Occipital lobe (tissue), 2 donors: Measurements from ENCODE around the gene PRKCD. TPM values are rescaled to one million over a fixed set of nuclear protein-coding genes. Genes with fewer than 3 reads are reported as not detected.

Experiments
- DNase-seq: peaks from one replicate; lab custom pipeline; 2025; lab: John Stamatoyannopoulos, UW
- total RNA-seq: library from RNA; depleted of rRNA; stranded (reverse); fragments of >200 nt; gene quantifications from one replicate; pipeline ENCODE4 v1.2.3, GENCODE V29; 2014

The PRKCD gene
- total RNA-seq, 1 donor from 2014 or later = 0.94 TPM

DNA sequence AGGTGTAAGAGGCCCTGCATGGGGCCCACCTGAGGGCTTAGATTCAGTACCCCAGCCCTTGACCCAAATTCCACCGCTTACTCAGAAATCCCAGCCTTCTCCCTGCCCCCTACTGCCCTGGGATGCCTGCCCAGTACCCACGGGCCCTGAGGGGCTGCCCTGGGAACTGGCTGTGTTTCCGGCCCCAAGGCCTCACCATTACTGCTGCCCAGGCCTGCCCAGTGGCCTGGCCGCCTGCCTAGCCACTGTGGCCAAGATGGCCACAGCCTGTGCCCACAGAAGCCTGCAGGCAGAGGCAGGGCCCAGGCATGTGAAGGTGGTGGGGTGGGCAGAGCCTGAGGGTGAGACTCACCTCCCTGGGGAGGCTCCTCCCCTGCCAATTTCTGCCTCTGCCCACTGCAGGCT is 6.1 kb upstream of the PRKCD start:
- DNase-seq = no peak

DNA sequence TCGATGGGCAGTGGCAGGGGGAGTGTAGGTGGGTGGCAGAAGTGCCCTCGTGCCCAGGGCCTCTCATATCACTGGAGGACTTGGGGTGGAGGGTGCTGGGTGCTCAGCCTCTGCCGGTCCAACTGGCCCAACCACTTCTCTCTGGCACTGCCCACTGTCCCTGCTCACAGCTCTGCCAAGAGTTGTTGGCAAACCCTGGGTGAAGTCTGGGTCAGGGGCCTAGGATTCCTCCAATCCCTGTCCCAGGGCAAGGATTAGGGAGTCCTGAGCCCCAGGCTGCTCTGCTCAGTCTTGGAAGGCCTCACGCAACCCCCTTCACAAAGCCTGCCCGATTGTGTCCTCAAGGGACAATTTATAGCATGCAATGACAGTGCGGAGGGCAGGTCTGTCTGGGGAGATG is 5.2 kb upstream of the PRKCD start:
- DNase-seq = no peak

DNA sequence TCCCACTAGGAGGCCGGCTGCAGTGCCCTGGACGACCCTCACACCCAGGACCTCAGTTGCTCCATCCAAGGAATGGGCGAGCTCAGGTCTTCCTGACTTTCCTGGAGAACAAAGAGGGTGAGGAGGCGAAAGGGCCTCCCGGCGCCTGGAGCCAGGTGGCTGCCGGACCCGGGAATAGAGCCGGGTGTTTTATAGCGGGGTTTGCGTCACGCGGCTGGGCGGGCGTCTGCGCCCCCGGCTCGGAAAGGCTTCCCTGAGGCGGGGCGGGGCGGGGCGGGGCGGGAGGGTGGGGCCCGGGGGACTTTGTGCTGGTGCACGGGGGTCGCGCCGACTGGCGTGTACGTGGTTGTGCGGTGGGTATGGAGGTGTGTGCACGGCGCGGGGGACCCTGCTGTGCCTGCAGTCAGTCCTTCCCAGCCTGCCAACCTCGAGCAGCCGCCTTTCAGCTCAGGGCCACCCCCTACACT is 4.6 kb upstream of the PRKCD start:
- no peak for DNase-seq

DNA sequence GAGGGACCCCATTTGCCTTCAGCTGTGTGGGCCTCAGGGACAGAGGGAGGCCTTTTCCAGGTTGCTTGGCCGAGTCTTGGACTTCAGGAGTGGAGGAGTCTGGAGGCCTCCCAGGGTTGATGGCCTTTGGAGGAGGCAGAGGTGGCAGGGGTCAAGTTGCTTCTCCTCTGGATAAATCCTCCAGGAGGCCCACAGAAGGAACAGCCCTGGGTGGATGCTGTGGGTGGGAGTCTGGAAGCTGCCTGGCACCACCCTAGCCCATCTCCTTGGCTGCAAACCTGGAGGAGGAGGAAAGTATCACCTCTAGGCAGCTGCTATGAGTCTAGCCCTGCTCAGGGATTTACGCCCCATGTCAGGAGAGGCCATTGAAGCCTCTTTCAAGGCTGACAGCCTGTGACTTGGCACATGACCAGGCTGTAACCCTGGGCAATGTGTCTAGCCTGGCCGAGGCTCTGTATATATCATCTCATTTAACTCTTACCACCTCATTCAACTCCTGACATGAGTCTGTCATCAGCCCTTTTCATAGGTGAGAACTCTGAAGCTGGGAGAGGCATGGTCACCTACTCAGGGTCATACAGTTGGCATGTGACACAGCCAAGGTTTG is 2.9 kb upstream of the PRKCD start:
- DNase-seq = no peak

DNA sequence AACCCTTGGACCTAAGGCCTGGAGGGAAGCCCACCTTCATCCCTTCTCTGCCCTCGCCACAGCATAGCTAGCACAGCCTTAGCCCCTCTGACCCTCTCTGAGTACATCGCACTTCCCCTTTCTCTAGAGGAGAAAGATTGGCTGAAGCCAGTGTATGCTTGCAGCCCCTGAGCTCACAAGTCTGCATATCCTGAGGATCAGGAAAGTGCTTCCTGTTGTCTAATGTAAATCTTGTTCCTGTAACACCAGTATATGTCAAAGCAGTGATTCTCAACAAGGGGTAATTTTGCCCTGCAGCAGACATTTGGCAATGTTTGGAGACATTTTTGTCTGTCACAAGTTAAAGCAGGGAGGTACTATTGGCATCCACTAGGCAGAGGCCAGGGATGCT is 2.2 kb upstream of the PRKCD start:
- DNase-seq = no peak

DNA sequence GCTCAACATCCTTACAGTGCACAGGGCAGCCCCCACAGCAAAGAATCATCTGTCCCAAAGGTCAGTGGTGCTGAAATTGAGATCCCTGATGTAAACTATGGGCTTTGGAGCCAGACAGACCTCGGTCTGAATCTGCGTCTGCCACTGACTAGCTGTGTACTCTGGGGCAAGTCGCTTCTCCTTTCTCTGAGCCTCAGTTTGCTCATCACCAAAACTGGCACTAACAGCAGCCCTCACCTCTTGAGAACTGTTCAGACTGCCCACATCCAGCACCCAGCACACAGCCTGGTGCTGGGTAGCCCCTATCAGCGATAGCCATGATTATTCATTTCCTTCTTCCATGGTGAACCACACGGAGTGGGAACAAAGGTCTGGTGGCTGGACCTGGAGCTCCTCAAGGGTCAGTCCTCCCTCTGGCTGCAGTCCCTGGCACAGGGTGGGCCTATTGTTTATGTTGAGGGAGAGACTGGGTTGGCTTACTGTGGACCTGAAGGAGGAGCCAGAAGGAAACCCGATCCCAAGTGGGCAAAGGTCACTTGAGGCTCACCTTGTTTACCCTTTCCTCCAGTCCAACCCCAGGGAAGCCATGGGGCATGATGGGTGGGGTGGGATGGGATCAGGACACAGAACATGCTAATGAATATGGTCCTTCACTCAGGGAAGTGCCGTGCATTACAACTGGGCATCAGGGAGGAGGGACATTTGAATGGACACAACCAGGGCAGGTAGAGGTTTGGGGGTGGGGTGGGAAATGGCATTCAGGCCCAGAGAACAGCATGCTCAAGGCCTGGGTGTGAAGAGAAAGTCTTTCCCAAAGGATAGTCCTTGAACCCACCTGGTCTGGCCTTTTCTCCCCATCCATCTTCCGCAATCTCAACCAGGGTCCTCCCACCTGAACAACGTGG is 1.6 kb upstream of the PRKCD start:
- DNase-seq = no peak

DNA sequence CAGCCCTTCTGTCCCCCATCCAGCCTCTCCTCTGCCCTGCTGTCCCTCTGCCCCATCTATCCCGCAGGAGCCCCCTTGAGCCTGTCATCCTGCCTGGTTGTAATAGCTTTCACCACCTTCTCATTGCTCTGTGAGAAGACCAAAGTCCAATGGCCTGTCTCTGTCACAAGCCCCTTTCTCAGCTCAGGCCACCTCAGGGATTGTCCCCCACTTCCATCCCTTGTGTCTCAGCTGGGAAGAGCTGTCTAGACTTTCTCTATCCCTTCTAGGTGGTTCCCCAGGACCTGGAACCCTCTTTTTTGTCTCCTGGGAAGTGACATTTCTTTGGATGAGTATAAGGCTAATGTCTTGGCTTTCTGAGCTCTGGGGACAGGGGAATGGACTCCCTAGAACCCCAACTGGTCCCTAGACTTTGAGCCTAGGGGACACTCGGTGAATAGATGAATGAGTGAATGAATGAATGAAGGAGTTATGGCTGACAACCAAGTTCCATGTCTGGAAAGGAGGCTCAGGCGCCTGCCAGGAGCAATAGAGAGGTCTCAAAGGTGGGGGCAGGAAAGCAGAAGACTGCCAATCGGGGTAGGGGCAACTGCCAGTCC is 849 bp upstream of the PRKCD start:
- DNase-seq = no peak

DNA sequence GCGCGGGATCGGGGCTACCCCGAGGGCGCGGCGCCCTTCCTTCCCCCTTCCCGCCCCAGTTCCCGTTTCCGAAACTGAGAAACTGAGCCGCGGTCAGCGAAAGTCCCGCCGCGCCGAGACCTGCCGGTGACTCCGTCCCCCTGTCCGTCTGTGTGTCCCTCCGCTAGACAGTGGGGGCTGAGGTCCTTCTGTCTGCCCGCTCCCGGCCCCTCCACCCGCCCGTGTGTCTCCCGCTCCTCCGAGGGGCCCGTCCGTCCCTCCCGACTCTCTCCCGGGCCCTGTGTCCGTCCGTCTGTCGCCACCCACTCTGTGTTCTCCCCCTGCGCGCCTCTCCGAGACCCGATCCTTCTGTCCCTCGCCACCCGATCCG is 426 bp downstream of the PRKCD start:
- DNase-seq = no peak

DNA sequence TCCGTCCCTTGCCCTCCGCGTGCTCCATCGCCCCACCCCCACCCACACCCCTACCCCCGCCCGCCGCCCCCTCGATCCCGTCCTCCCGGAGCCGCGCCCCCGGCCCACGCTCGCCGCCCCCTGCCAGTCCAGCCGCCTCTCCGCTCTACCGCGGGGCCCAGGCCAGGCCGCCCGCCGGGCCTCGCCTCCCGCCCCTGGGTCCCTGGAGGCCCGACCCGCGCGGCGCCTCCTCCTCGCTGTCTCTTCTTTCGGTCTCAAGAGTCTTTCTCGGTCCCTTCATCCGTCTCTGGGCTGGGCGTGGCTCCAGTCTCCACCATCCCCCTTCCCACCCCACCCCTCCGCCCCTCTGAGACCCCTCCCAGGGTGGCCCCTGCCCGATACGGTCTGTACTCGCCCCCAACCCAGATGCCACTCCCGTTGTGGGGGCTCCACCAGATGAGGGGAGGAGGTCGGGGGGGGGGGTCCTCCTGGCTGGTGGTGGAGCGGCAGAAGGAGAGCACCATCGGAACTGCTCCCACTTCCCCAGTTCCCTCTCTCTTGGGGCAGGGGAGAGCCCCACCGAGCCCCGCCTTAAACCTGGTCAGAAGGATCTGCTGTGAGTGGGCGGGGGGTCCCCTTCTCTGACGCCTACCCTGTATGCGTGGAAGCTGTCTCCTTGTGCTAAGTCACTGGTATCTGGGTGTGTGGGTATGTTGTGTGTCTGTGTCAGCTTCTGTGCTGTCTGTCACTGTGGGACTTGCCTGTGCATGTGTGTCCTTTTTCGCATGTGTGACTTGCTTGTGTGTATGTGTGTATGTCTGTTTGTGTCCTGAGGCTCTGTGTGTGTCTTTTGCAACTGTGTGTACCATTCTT is 1.0 kb downstream of the PRKCD start:
- no peak for DNase-seq

DNA sequence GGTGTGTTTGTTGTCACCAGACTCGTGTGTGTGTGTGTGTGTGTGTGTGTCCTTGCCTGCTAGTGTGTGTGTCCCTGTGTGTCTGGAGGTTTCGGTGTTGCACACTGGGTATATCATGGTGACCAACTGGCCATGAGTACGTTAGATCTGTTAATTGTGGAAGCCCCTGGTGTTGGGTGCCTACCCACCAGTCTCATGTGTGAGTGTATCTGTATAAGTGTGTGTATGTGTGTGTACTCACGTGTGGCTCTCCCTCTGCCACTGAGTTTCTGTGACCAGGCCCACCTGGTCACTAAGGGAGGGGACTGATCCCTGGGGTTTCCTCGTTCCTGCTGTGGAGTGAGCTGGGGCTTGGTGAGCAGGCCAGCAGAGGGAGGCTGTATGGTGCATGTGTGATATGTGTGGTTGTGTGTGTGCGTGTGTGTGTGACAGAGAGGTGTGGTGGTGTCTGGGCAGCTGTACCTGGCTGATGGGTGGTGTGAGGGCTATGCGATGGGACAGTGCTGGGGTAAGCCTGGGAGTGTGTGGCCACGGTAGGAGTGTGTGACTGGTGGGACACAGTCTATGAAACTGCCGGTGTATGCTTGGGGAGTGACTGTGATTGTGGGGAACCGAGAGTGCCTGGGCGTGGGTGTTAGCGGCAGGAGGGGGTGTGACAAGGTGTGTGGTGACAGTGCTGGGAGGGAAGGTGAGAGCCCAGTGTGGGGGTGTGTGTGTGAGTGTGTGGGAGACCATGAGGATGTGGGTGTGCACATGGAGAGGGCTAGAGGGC is 1.8 kb downstream of the PRKCD start:
- no peak for DNase-seq

DNA sequence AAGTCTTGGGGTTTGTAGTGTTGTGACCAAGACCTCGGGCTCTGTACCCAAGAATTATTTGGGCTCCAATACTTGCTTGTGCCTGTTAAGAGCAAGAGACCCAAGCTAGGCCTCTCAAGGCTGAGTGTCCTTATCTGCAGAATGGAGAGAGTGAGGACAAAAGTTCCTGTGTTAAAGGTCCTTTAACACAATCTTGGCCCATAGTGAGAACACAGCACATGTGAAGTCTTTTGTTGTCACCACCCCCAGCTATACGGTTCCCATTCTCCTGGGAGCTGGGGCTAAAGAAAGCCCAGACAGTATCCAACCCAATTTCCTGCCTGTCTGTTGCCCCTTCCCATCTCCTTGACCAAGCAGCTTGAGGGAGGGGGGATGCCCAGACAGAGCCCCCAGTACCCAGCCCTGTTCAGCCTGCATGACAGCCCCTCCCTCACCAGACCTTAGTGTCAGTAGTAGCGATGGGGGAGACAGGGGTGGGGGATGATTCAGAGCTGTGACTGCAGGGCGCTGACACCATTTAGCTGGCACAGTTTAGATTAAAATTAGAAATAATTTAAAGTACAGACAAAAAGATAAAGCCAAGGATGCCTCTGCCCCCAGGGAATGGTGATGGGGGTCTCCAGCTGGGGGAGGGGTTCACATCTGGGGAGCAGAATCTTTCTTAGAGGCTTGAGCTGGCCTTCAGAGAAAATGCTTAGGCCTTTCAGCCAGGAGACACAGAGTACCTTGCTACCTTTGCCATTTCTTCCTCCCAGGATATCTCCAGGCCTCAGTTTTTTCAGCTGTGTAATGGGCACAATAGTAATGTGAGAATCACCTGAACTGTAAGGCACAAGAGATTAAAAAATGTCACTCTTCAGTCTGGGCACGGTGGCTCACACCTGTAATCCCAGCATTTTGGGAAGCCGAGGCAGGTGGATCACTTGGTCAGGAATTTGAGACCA is 2.7 kb downstream of the PRKCD start:
- DNase-seq = no peak

DNA sequence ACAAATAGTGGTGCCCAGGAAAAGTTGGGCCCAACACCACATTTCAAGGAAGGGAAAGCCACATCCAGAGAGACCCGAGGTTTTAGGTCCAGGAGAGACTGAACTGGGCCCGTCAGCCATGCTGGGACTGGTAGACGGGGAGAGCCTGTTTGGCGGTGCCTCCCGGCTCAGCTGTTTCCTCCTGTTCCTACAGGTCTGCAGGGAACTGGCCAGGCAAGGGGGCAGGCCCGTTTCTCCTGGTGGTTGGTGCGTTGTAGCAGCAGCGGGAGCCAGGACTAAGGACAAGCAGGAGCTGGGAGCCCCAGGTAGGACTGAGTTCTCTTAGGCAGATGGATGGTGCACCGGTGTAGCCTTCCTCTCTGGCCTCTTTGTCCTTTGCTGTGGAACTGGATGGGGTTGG is 3.9 kb downstream of the PRKCD start:
- DNase-seq = no peak

DNA sequence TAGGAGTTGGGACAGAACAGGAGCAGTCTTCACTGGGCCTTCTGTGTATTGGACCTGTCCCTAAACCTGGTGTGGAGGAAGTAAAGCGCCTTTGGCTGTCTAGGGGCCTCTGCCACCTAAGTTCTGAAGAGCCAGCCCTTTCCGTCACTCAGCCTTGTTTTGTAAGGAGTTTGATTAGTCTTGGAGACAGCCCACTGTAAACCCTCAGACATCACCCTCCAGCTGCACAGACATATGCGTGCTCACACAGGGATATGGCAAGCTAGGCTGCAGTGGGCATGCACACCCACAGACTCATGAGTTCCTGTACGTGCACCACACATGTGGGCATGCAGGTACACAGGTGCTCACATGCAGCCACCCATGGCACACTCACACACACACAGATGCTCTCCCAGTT is 5.2 kb downstream of the PRKCD start:
- no peak for DNase-seq

DNA sequence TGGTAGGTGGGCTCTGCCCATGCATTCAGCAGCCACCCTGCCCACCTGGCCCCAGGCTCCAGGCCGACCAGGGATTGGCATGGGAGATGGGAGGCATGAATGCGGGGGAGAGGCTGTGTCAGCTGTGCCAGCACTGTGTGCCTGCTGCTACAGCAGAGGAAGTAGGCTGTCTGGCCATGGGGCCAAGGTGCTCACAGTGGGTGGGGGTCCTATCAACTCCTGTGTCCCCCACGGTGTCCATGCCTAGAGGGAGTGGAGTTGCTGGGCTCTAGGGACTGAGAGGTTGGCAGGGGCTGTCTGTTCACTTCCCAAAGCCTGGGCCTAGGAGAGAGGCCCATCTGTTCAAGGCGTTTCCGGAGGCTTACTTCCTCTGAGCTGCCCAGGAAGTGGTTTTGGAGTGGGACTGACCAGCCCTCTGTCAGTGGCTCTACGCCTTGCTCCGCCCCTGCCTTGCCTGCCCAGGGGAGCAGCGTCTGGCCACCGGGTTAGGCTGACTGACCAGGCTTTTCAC is 5.8 kb downstream of the PRKCD start:
- DNase-seq = no peak

DNA sequence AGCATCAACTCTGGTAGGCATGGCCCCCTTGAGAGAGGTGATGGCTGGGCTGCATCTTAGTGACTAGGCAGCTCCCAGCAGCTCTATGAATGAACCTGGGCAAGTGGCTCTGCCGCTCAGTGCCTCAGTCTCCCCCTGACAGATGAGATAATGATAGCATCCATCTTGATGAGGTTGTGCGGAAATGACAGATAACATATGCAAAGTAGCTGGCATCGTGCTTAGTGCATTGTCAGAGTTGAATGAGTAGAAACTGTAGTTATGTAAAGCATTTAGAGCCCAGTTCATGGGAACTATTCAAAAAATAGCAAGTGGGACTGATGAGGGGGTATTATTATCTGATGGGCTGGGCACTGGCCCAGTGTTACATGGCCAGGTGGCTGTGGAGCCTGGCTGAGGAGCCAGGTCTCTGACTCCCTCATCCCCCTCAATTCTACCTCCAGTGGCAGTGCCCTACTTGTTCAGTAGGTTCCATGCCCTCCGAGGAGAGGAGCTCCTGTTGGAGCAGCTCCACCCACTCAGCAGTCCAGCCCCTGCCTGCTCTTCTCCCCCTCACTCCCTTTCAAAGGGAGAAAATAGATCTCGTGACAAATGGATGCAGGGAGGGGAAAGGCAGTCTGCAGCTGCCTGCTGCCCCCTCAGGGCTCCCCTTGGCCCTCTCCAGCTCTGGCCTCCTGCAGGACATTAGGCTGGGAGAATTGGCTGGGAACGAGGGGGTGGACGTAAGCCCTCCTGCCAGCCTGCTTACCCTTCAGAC is 6.6 kb downstream of the PRKCD start:
- DNase-seq = no peak

DNA sequence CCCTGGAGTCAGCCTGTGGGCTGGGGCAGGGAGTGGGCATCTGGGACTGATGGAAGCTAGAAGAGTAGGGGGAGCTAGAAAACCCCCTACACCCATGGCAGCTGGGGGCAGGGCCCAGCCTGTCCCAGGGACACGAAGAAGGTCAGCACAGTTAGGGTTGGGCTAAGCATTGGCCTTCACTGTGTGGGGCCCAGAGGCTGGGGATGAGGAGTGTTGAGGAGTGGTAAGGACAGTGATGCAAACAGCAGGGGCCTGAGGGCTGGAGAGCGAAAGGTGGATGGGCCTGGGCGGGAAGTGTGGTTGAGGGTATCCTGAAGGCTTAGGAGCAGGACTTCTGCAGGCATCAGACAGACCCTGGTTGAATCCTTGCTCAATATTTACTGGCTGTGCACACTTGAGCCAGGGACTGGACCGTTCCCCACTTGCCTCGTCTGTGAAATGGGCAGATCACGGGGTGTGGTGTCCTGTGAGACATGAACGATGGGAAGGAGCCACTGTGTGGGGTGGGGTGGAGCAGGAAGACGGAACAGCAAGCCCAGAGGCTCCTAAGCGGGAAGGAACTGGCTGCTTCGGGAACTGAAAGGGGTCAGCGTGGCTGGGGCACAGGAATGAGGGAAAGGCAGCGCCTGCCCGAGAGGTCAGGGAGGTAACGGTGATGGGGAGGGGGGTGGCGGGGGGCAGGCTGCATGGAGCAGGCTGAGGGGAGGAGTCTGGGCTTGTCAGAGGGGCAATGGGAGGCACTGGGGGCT is 7.3 kb downstream of the PRKCD start:
- DNase-seq = no peak

DNA sequence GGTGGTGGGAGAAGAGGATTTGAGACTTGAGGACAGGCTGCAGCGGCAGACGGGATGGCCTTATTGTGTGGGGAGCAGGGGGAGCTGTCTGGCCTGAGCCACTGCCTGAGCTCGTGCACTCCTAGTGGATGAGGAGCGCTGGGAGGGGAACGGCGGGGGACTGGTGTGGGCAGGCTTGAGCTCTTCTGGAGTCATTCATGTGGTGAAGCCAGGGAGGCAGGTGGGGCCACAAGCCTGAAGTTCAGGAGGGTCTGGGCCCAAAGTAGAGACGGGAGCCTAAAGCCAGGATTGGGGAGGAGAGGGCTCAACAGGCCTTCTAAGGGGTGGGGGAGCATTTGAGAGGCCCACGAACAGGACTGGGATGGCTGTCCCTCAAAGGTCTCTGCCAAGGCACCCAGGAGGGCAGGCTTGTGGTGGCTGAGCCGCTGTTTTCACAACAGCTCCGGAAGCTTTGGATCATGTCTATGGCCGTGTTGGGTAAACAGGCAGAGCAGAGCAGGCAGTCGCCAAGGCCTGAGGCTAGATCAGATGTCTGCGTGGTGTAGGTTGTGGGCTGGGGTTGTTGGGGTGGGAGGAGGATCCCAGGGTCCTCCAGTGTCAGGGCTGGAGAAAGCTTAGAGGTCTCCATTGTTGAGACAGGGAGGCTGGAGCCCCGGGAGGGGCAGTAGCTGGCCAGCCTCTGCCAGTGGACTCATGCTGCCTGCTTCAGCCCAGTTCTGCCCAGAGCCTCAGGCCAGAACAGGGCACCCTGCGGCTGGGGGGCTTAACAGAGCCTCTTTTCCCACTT is 8.2 kb downstream of the PRKCD start:
- no peak for DNase-seq
